GM12878 (cell line): ENCODE data around the gene CARD10. TPM values are rescaled to one million over a fixed set of nuclear protein-coding genes. Genes with fewer than 3 reads are reported as not detected.

ENCODE experiments used
- ATAC-seq: fragments of 200-7000 bp; cut with Tn5 transposase; 3 replicates; pipeline ENCODE4 v1.9.1; 2020; ENCODE audit warnings: mild to moderate bottlenecking, moderate library complexity
- BruUV-seq: library from RNA; stranded (reverse); fragments of 400-500 nt; replicated peaks from 2 replicates; lab custom pipeline; 2021; lab: Mats Ljungman, UMichigan
- CTCF ChIA-PET: fragments of 300-600 bp; sonication (Branson Sonifier 250); formaldehyde crosslinking; extraction: SDS; loops from one replicate; lab custom pipeline; 2021; ENCODE audit warnings: inconsistent platforms; lab: Yijun Ruan, JAX
- POLR2A ChIA-PET: fragments of 350-600 bp; formaldehyde crosslinking; extraction: SDS; loops from one replicate; lab custom pipeline; 2021; ENCODE audit warnings: inconsistent platforms; lab: Charles Lee
- RAD21 ChIA-PET: fragments of 300-600 bp; sonication (Branson Sonifier 250); formaldehyde crosslinking; loops from one replicate; lab custom pipeline; 2023; ENCODE audit warnings: antibody characterized with exemption; ENCODE audit not compliant: unreplicated experiment; lab: Charles Lee
- SMC1A ChIA-PET: fragments of 300-600 bp; sonication (Branson Sonifier 250); formaldehyde crosslinking; loops from one replicate; lab custom pipeline; 2023; ENCODE audit not compliant: unreplicated experiment, uncharacterized antibody; lab: Charles Lee
- DNase-seq: peaks from one replicate; pipeline ENCODE4 v3.0.0-alpha.2; 2011; ENCODE audit warnings: low read depth, low spot score
- FAIRE-seq: peaks from 3 replicates; lab custom pipeline; 2011; peaks lifted over from hg19 to GRCh38; lab: Jason Lieb, UNC
- H2AFZ ChIP-seq: 2 replicates; pipeline ENCODE4 v1.6.0; 2011; ENCODE audit warnings: low read depth, low read length, control low read depth; ENCODE audit not compliant: control insufficient read depth
- H3K27ac ChIP-seq: 2 replicates; pipeline ENCODE4 v1.5.1; 2011; ENCODE audit warnings: control low read depth; ENCODE audit not compliant: control insufficient read depth, insufficient read depth
- H3K27me3 ChIP-seq, 2 experiments: replicated peaks in 1 of 2; 2 replicates each; pipeline versions ENCODE4 v1.6.0 to v1.6.1; 2011; ENCODE audit warnings: low read length in 1 of 2; ENCODE audit not compliant: control insufficient read depth in 2 of 2, insufficient read depth in 2 of 2
- H3K36me3 ChIP-seq, 2 experiments: 2 replicates each; pipeline ENCODE4 v1.5.1; 2011; ENCODE audit warnings: low read length in 1 of 2; ENCODE audit not compliant: control insufficient read depth in 2 of 2, insufficient read depth in 2 of 2
- H3K4me1 ChIP-seq: 2 replicates; pipeline ENCODE4 v1.6.1; 2011; ENCODE audit warnings: mild to moderate bottlenecking, low read length, moderate library complexity, mixed read lengths; ENCODE audit not compliant: control insufficient read depth, insufficient read depth
- H3K4me2 ChIP-seq: 2 replicates; pipeline ENCODE4 v1.6.0; 2011; ENCODE audit warnings: control low read depth; ENCODE audit not compliant: control insufficient read depth, insufficient read depth
- H3K4me3 ChIP-seq: fragments of 200-600 bp; sonication (generic); 2 replicates; pipeline ENCODE4 v1.5.1; 2016
- H3K79me2 ChIP-seq: 2 replicates; pipeline ENCODE4 v1.6.0; 2011; ENCODE audit warnings: low read length; ENCODE audit not compliant: control insufficient read depth, insufficient read depth
- H3K9ac ChIP-seq: 2 replicates; pipeline ENCODE4 v1.8.0; 2011; ENCODE audit warnings: low read length, control low read depth, mixed read lengths; ENCODE audit not compliant: control insufficient read depth, insufficient read depth
- H3K9me3 ChIP-seq: replicated peaks from 3 replicates; pipeline ENCODE4 v1.5.1; 2011; ENCODE audit warnings: mild to moderate bottlenecking, low read length; ENCODE audit not compliant: control insufficient read depth, insufficient read depth
- H4K20me1 ChIP-seq: 2 replicates; pipeline ENCODE4 v1.6.0; 2011; ENCODE audit not compliant: control insufficient read depth, insufficient read depth
- BACH1 ChIP-seq: fragments of 450-650 bp; IDR thresholded peaks from 2 replicates; pipeline ENCODE4 v1.6.1; 2017; ENCODE audit warnings: mild to moderate bottlenecking, borderline replicate concordance
- EED ChIP-seq: sonication (generic); IDR thresholded peaks from 2 replicates; pipeline ENCODE4 v1.6.1; 2016; ENCODE audit warnings: antibody characterized with exemption, low read depth
- FOXK2 ChIP-seq: fragments of 450-650 bp; IDR thresholded peaks from 2 replicates; pipeline ENCODE4 v1.6.1; 2017; ENCODE audit warnings: mild to moderate bottlenecking, moderate library complexity
- HDAC6 ChIP-seq: fragments of 200-600 bp; sonication (generic); IDR thresholded peaks from one replicate; pipeline ENCODE4 v1.8.0; 2017; ENCODE audit warnings: antibody characterized with exemption; ENCODE audit not compliant: unreplicated experiment
- MYC ChIP-seq: IDR thresholded peaks from 2 replicates; pipeline ENCODE4 v1.6.1; 2011; ENCODE audit warnings: mild to moderate bottlenecking, low read length, moderate library complexity, inconsistent platforms; ENCODE audit not compliant: insufficient read depth, insufficient replicate concordance, insufficient read length, severe bottlenecking
- POLR2A ChIP-seq: IDR thresholded peaks from 2 replicates; pipeline ENCODE4 v1.6.1; 2011; ENCODE audit warnings: low read depth, mild to moderate bottlenecking, low read length
- RUNX3 ChIP-seq: IDR thresholded peaks from 2 replicates; pipeline ENCODE4 v1.6.1; 2012; ENCODE audit warnings: low read length, inconsistent platforms
- STAT1 ChIP-seq: fragments of 450-650 bp; conservative IDR thresholded peaks from 2 replicates; pipeline ENCODE4 v1.6.1; 2014; ENCODE audit warnings: antibody characterized with exemption, mild to moderate bottlenecking
- STAT3 ChIP-seq: IDR thresholded peaks from 2 replicates; pipeline ENCODE4 v1.6.1; 2011; ENCODE audit warnings: low read depth, low read length, improper control_type of control experiment
- WGBS: methylation state at CpG from one replicate; pipeline ENCODE4 v1.1.6; 2016; ENCODE audit warnings: low lambda C conversion rate; ENCODE audit not compliant: insufficient replicate concordance, insufficient coverage; ENCODE audit errors: missing lambda C conversion rate; 5-methylcytosine and 5-hydroxymethylcytosine counted together
- in situ Hi-C: fragments of 300-500 bp; cut with MboI; formaldehyde crosslinking; loops from 9 replicates; pipeline ENCODE4 v1.14.3; 2018; ENCODE audit warnings: mixed read lengths
- intact Hi-C: fragments of 100-400 bp; cut with micrococcal nuclease; formaldehyde crosslinking; loops from one replicate; pipeline ENCODE4 v1.14.2; 2022; ENCODE audit not compliant: unreplicated experiment
- polyA plus RNA-seq, 11 experiments: library from polyadenylated mRNA; depleted of rRNA in 4 of 11; unstranded in 6 of 11; stranded (reverse) in 5 of 11; fragments of >200 nt; fragmentation: Nextera tagmentation in 4 of 11; fragmentation: Illumina TruSeq in 1 of 11; extraction: Ambion mirVana in 4 of 11; extraction: Trizol in 1 of 11; gene quantifications; 1 replicate in 1 of 11; 2 replicates in 10 of 11; pipeline versions ENCODE4 v1.2.1 to v1.2.3, GENCODE V29; 2011 to 2016; ENCODE audit warnings: inconsistent platforms in 2 of 11, missing spikeins in 2 of 11, low read depth in 1 of 11
- total RNA-seq, 4 experiments: library from RNA; depleted of rRNA in 3 of 4; stranded (reverse); fragments of >200 nt in 3 of 4; fragmentation: Illumina TruSeq in 1 of 4; extraction: Trizol in 1 of 4; gene quantifications; 2 replicates each; pipeline versions ENCODE4 v1.2.1 to v1.2.3, GENCODE V29; 2013 to 2021
- TF ChIP-seq, protein P1 (sequence below): fragments of 450-650 bp; IDR thresholded peaks from 2 replicates; pipeline ENCODE4 v1.6.1; 2016; ENCODE audit warnings: mild to moderate bottlenecking
- TF ChIP-seq, protein P2 (sequence below): IDR thresholded peaks from 2 replicates; pipeline ENCODE4 v1.6.1; 2012; ENCODE audit warnings: improper control_type of control experiment, low read depth, low read length; ENCODE audit not compliant: insufficient replicate concordance
- TF ChIP-seq, protein P3 (sequence below): fragments of 450-650 bp; IDR thresholded peaks from 2 replicates; pipeline ENCODE4 v1.6.1; 2017; ENCODE audit warnings: mild to moderate bottlenecking, low read depth, inconsistent platforms; ENCODE audit not compliant: poor library complexity, severe bottlenecking
- TF ChIP-seq, protein P4 (sequence below): fragments of 450-650 bp; IDR thresholded peaks from 2 replicates; pipeline ENCODE4 v1.6.1; 2016; ENCODE audit warnings: mild to moderate bottlenecking

The CARD10 gene
- total and polyA plus RNA-seq, 10 of the 15 experiments (the other 5 are each of a cell fraction or from before 2014, with no cell fraction given): 0.08 to 0.10 (median 0.10) TPM; not detected in 7

- H3K27me3 ChIP-seq: no peaks in the 10 kb centered on the region; a peak in 1 of 4 replicates
- H3K36me3 ChIP-seq: no peaks in the 10 kb centered on the region
- POLR2A ChIA-PET: interaction anchor here (0.6 to 0.7 kb wide), 2 partner anchors 14 to 70 kb away, joined by 3 read pairs; no protein-coding TSS in a partner anchor
- in situ Hi-C loops (no loop called here), intact Hi-C loops (loop anchor here (10.0 kb wide), 2 partner anchors 335 to 405 kb away; no protein-coding TSS in a partner anchor)
- H3K4me3 ChIP-seq: no peak overlapping the region
- no peaks in the 10 kb centered on the region; the same call in 1 of the 2 replicates for H3K4me1 ChIP-seq
- 36% methylated on average over 2 of the region's 2 CpGs for WGBS
- H3K9ac ChIP-seq: no peak overlapping the region
- peak; percentile 54 for ATAC-seq
- H3K27ac ChIP-seq: no peak overlapping the region
- SMC1A ChIA-PET: interaction anchor here (1.2 kb wide), 1 partner anchor 59 kb away, joined by 3 read pairs; no protein-coding TSS in a partner anchor
- RAD21 ChIA-PET: interaction anchor here (0.8 to 1.1 kb wide), 2 partner anchors 57 to 61 kb away, joined by 3 read pairs; no protein-coding TSS in a partner anchor
- no peak for FAIRE-seq
- no TSS peak for BruUV-seq
- no peak overlapping the region for H3K4me2 ChIP-seq
- CTCF ChIA-PET: interaction anchor here (0.8 to 1.6 kb wide), 4 partner anchors 10 to 113 kb away, joined by 3 to 4 read pairs (median 3); no protein-coding TSS in a partner anchor
- H3K79me2 ChIP-seq: no peaks in the 10 kb centered on the region
- peak overlapping the region; percentile 28 for H2AFZ ChIP-seq
- H3K9me3 ChIP-seq: no peaks in the 10 kb centered on the region
- H4K20me1 ChIP-seq: no peaks in the 10 kb centered on the region
- peak; percentile 36 for DNase-seq
- TF ChIP-seq POLR2A (no peak), FOXK2 (no peak), BACH1 (no peak), EED (no peak), STAT3 (no peak), MYC (no peak), HDAC6 (no peak), RUNX3 (0 out of 2 replicates have a peak, but pooled peaks have one; percentile 20), STAT1 (no peak)
- TF ChIP-seq, protein P1, sequence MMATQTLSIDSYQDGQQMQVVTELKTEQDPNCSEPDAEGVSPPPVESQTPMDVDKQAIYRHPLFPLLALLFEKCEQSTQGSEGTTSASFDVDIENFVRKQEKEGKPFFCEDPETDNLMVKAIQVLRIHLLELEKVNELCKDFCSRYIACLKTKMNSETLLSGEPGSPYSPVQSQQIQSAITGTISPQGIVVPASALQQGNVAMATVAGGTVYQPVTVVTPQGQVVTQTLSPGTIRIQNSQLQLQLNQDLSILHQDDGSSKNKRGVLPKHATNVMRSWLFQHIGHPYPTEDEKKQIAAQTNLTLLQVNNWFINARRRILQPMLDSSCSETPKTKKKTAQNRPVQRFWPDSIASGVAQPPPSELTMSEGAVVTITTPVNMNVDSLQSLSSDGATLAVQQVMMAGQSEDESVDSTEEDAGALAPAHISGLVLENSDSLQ: peak; percentile 44; the same call in 1 of the 2 replicates
- TF ChIP-seq, protein P2, sequence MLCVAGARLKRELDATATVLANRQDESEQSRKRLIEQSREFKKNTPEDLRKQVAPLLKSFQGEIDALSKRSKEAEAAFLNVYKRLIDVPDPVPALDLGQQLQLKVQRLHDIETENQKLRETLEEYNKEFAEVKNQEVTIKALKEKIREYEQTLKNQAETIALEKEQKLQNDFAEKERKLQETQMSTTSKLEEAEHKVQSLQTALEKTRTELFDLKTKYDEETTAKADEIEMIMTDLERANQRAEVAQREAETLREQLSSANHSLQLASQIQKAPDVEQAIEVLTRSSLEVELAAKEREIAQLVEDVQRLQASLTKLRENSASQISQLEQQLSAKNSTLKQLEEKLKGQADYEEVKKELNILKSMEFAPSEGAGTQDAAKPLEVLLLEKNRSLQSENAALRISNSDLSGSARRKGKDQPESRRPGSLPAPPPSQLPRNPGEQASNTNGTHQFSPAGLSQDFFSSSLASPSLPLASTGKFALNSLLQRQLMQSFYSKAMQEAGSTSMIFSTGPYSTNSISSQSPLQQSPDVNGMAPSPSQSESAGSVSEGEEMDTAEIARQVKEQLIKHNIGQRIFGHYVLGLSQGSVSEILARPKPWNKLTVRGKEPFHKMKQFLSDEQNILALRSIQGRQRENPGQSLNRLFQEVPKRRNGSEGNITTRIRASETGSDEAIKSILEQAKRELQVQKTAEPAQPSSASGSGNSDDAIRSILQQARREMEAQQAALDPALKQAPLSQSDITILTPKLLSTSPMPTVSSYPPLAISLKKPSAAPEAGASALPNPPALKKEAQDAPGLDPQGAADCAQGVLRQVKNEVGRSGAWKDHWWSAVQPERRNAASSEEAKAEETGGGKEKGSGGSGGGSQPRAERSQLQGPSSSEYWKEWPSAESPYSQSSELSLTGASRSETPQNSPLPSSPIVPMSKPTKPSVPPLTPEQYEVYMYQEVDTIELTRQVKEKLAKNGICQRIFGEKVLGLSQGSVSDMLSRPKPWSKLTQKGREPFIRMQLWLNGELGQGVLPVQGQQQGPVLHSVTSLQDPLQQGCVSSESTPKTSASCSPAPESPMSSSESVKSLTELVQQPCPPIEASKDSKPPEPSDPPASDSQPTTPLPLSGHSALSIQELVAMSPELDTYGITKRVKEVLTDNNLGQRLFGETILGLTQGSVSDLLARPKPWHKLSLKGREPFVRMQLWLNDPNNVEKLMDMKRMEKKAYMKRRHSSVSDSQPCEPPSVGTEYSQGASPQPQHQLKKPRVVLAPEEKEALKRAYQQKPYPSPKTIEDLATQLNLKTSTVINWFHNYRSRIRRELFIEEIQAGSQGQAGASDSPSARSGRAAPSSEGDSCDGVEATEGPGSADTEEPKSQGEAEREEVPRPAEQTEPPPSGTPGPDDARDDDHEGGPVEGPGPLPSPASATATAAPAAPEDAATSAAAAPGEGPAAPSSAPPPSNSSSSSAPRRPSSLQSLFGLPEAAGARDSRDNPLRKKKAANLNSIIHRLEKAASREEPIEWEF: no peak
- TF ChIP-seq, protein P3, sequence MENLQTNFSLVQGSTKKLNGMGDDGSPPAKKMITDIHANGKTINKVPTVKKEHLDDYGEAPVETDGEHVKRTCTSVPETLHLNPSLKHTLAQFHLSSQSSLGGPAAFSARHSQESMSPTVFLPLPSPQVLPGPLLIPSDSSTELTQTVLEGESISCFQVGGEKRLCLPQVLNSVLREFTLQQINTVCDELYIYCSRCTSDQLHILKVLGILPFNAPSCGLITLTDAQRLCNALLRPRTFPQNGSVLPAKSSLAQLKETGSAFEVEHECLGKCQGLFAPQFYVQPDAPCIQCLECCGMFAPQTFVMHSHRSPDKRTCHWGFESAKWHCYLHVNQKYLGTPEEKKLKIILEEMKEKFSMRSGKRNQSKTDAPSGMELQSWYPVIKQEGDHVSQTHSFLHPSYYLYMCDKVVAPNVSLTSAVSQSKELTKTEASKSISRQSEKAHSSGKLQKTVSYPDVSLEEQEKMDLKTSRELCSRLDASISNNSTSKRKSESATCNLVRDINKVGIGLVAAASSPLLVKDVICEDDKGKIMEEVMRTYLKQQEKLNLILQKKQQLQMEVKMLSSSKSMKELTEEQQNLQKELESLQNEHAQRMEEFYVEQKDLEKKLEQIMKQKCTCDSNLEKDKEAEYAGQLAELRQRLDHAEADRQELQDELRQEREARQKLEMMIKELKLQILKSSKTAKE: no peak
- TF ChIP-seq, protein P4, sequence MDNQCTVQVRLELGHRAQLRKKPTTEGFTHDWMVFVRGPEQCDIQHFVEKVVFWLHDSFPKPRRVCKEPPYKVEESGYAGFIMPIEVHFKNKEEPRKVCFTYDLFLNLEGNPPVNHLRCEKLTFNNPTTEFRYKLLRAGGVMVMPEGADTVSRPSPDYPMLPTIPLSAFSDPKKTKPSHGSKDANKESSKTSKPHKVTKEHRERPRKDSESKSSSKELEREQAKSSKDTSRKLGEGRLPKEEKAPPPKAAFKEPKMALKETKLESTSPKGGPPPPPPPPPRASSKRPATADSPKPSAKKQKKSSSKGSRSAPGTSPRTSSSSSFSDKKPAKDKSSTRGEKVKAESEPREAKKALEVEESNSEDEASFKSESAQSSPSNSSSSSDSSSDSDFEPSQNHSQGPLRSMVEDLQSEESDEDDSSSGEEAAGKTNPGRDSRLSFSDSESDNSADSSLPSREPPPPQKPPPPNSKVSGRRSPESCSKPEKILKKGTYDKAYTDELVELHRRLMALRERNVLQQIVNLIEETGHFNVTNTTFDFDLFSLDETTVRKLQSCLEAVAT: no peak
These were observed 10.6 kb upstream of the CARD10 start for GRCh38 chr22:37529652-37530345.
